Pulmonary artery endothelial cell (primary cell): ENCODE measurements around the gene SMAD3. TPM values are rescaled to one million over a fixed set of nuclear protein-coding genes. Genes with fewer than 3 reads are reported as not detected.

Experiments used
- DNase-seq: peaks from one replicate; pipeline ENCODE4 v3.0.0-alpha.2; 2011; ENCODE audit warnings: low read depth, low spot score
- total RNA-seq: library from RNA; depleted of rRNA; stranded (reverse); fragments of >200 nt; gene quantifications from 2 replicates; pipeline ENCODE4 v1.2.3, GENCODE V29; 2014

SMAD3 gene
- total RNA-seq, 1 donor from 2014 or later, result 34.6 TPM

GRCh38 chr15:67080118-67080899, 14.9 kb downstream of the SMAD3 start:
- no peak for DNase-seq

- no peak for DNase-seq
These were observed 15.6 kb downstream of the SMAD3 start for GRCh38 chr15:67080900-67081431.

- no peak for DNase-seq
These were observed 16.7 kb downstream of the SMAD3 start for GRCh38 chr15:67082007-67082536.

DNA sequence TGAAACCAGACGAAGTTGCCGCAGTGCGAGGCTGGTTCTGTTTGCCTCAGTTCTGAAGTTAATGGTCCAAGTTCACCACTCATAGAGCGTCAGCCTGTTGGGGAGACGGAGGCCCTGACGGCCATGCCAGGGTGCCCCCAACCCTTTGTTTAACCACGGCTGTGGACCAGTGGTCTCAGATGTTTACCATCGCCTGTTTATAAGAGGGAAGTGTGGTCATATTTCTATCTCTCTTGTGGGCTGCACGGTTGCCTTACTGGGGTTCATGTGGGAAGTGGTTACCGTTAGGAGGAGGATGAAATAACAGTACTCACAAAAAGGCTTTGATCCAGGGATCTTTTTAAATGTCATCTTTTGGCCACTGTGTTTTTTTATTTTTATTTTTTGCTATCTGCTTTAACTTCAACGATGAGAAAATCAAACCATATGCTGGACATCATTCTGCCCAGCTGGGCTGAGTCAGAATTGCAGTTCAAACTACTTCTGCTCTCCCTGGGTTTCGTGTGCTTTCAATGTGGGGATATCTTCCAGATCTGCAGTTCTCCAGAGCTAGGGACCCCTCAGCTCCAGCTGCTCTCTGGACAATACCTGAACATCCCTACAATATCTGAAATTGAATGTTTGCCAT, 17.8 kb downstream of the SMAD3 start:
- DNase-seq, result no peak

DNA sequence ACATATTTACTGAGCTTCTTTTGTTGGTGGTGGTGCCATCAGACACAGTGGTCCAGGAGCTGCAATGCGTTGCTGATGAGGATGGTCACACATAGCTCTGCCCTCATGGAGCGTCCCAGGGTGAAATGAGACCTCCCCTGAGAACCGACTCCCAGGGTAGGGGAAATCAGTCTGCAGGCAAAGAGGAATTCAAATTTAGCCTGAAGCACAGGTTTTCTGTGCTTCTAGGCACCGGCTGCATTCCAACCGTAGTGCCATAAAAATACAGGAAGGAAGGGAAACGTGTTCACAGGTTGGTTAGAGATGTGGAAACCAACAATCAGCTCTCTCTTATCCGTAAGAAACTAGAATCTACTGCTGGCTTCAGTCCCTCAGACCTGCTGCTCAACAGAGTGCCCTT, 19.2 kb downstream of the SMAD3 start:
- DNase-seq, result no peak

DNA sequence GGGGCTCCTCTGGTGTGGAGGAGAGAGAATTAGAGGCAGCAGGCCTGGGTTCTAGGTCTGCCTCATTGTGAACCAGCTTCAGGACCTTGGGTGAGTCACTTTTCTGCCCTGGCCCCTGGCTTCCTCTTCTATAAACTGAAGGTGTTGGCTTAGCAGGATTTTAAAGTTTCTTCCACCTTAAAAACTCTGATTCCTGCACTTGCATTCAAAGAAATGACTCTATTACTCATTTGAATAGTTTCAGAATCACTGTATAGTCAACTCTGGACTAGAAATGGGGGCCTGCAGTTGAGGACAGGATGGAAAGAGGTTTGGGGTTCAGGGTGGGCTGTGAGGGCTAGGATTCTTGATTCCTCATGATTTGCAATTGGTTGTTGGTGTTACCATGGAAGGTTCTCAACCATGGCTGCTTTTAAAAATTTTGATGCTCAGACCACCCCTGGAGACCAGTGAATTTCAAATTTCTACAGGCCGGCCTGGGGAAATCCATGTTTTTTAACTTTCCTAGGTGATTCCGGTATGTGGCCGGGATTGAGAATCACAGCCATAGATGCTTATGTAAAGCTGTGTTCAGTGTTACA, 19.9 kb downstream of the SMAD3 start:
- no peak for DNase-seq

GRCh38 chr15:67085818-67086636, 20.6 kb downstream of the SMAD3 start:
- DNase-seq, result no peak

GRCh38 chr15:67086637-67086914, 21.2 kb downstream of the SMAD3 start:
- DNase-seq, result no peak

GRCh38 chr15:67087507-67088172, 22.2 kb downstream of the SMAD3 start:
- no peak for DNase-seq

- no peak for DNase-seq
These were observed 24.1 kb downstream of the SMAD3 start for GRCh38 chr15:67089217-67090193.

GRCh38 chr15:67090297-67091070, 25.1 kb downstream of the SMAD3 start:
- no peak for DNase-seq

GRCh38 chr15:67091071-67091979, 25.9 kb downstream of the SMAD3 start:
- DNase-seq, result peak; percentile 99

- no peak for DNase-seq
These were observed 26.7 kb downstream of the SMAD3 start for GRCh38 chr15:67091980-67092677.

DNA sequence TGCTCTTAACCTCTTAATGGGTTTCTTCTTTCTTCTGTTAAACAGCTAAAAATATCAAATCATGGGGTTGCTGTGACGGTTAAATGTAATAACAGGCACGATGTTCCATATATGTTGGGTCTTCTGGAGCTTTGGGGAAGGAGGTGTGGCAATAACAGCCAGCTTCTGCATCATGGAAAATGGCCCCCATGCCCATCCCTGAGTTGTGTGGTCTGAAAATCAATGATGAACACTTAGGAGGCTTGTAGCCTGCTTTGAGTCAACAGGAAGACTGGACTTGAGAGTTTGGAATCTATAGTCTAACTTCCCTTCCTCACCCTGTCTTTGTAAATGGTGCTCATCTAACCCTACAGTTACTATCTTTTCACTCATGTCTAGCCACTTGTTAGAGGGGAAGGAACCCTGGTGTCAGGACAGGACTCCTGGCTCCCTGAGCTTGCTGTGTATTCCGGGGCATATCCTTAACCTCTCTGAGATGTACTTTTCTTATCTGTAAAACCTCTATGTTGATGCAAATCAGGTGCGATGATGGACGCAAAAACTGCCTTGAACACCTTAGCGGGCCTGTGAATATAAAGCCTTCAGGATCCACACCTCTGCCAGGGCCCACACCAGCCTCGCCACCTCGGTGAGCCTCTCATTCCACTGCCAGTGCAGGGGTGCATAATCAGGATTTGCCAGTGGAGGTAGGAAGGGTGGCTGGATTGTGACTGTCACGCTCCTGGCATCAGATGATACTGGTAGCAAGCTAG, 27.5 kb downstream of the SMAD3 start:
- no peak for DNase-seq

GRCh38 chr15:67093504-67093862, 28.1 kb downstream of the SMAD3 start:
- DNase-seq, result no peak

DNA sequence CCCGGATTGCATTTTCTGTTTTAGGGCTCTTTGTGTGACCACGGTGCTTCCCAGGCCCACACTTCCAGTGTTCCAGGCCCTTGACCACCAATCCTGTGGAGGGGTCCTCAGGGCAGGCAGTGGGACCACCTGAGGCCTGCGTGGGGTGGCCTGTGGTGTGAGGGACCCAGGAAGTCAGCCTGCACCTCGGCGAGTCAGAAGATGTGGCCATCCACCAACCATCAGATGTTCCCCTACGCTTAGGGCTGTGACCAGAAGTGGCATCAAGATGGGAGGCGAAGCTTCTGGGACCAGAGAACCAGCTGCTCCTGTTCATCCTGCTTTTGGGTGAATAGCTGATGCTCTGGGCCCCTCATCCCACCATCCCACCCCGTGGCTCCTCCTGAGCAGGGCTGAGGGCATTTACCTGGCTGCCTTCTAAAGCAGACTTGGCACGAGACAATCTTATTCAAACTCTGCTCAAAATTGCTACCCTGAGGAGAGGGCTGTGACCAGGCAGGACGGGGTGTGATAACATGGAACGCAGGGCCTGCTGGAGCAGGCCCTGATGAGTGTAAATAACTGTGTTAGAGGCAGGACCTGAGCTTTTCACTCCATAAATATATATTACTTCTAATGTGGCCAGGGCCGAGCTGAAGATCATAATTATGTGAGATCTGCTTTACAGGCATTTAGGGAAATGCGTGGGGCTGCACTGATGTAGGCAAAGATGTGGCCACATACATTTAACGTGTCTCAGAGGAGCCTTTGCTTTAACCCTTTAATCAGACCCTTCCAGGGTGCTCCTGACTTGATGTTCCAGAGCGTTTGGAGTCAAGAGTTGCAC, 28.8 kb downstream of the SMAD3 start:
- no peak for DNase-seq
